Fibroblast of skin of scalp (primary cell): ENCODE measurements around the gene CAMTA1. TPM values are rescaled to one million over a fixed set of nuclear protein-coding genes. Genes with fewer than 3 reads are reported as not detected.
"Not testable (repeated sequence)": the region's sequence is repeated elsewhere in the genome, so short reads cannot be mapped to it uniquely, and the experiment has no call there.

ENCODE experiments used
- DNase-seq: peaks from one replicate; pipeline ENCODE4 v3.0.0-alpha.2; 2013
- polyA plus RNA-seq, 2 experiments: library from polyadenylated mRNA; unstranded; fragments of 120-200 nt; gene quantifications; one replicate each; pipeline ENCODE4 v1.2.1, GENCODE V29; 2013; ENCODE audit not compliant: insufficient read length in 2 of 2

CAMTA1 gene
- 68.4 TPM for polyA plus RNA-seq (2013, experiment 1 of 2; ENCODE audit: insufficient read length)
- polyA plus RNA-seq (2013, experiment 2 of 2; ENCODE audit: insufficient read length) = 66.6 TPM

- DNase-seq = no peak
These were observed at the start of gene CAMTA1 for GRCh38 chr1:6785318-6785727. TSS of gene CAMTA1 (plus strand) at chr1:6785454. CDS start at chr1:6785531, 77 bp downstream.

- no peak for DNase-seq
These were observed 46.1 kb upstream of the CAMTA1 start for GRCh38 chr1:6738987-6739676.

GRCh38 chr1:6742676-6743188 is 42.5 kb upstream of the CAMTA1 start:
- not testable (repeated sequence) for DNase-seq

- peak; percentile 74 for DNase-seq
These were observed 41.8 kb upstream of the CAMTA1 start for GRCh38 chr1:6743189-6744101.

GRCh38 chr1:6745073-6745472 is 40.2 kb upstream of the CAMTA1 start:
- DNase-seq = no peak

GRCh38 chr1:6747674-6748073 is 37.6 kb upstream of the CAMTA1 start:
- no peak for DNase-seq

GRCh38 chr1:6750490-6750889 is 34.8 kb upstream of the CAMTA1 start:
- DNase-seq = no peak

- DNase-seq = no peak
These were observed 31.7 kb upstream of the CAMTA1 start for GRCh38 chr1:6753320-6754140.

GRCh38 chr1:6756457-6756856 is 28.8 kb upstream of the CAMTA1 start:
- no peak for DNase-seq

GRCh38 chr1:6757719-6758435 is 27.4 kb upstream of the CAMTA1 start:
- no peak for DNase-seq

- DNase-seq = no peak
These were observed 24.0 kb upstream of the CAMTA1 start for GRCh38 chr1:6761196-6761737.

- no peak for DNase-seq
These were observed 23.2 kb upstream of the CAMTA1 start for GRCh38 chr1:6762060-6762459.

GRCh38 chr1:6770751-6771440 is 14.4 kb upstream of the CAMTA1 start:
- peak; percentile 59 for DNase-seq

- no peak for DNase-seq
These were observed 13.8 kb upstream of the CAMTA1 start for GRCh38 chr1:6771441-6771769.

- DNase-seq = no peak
These were observed 10.9 kb upstream of the CAMTA1 start for GRCh38 chr1:6774381-6774780.

GRCh38 chr1:6775261-6776043 is 9.8 kb upstream of the CAMTA1 start:
- DNase-seq = peak; percentile 42

GRCh38 chr1:6776389-6776788 is 8.9 kb upstream of the CAMTA1 start:
- DNase-seq = no peak

- no peak for DNase-seq
These were observed 8.4 kb upstream of the CAMTA1 start for GRCh38 chr1:6776895-6777294.

- DNase-seq = no peak
These were observed 7.4 kb upstream of the CAMTA1 start for GRCh38 chr1:6777813-6778212.
